Activated T-helper 1 cell treated with anti-CD3 and anti-CD28 coated beads, Interleukin-2, amount 50 U/mL, for 16 hours (primary cell): ENCODE measurements around the gene PTPRT.

Source experiments
- DNase-seq, 2 donors: peaks; one replicate each; pipeline ENCODE4 v3.0.0-alpha.2; 2020; ENCODE audit warnings: low read depth in 1 of 2, low spot score in 1 of 2

PTPRT gene

DNA sequence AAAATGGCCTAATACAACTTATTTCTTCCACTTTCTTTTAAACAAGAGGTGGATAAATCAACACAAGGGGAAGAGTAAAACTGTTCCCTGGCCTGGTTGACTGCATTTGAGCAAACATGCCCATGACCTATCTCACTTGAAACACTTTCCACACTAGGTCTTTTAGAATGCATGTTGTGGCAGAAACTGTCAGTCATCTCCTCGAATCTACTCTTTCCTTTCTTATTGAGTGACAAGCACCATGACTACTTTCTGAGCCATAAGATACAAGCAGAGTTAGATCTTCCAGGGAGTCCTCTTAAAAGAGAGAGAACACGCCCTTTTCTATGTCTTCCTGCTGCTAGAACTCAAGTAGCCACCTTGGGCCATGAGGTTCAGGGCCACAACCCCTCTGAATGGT is 66.5 kb downstream of the PTPRT start:
- no peak for DNase-seq

DNA sequence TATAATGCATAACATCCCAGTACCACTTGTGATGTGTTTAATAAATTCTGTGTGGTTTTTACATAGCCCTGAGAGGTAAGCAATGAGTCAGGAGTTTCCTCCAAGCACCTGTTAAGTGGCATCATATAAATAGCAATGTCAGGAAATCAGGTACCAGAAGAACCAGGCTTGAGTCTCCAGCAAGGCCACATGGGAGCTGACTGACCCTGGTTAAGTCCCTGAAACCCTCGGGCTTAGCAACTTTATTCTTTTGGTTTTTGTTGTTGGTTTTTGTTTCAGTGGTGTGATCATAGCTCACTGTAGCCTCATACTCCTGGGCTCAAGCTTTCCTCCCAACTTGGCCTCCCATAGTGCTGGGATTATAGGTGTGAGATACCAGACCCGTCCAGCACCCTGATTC is 70.0 kb downstream of the PTPRT start:
- DNase-seq: no peak

GRCh38 chr20:43102394-43102793 is 87.3 kb downstream of the PTPRT start:
- no peak for DNase-seq

GRCh38 chr20:43096931-43097260 is 92.8 kb downstream of the PTPRT start:
- DNase-seq: no peak

DNA sequence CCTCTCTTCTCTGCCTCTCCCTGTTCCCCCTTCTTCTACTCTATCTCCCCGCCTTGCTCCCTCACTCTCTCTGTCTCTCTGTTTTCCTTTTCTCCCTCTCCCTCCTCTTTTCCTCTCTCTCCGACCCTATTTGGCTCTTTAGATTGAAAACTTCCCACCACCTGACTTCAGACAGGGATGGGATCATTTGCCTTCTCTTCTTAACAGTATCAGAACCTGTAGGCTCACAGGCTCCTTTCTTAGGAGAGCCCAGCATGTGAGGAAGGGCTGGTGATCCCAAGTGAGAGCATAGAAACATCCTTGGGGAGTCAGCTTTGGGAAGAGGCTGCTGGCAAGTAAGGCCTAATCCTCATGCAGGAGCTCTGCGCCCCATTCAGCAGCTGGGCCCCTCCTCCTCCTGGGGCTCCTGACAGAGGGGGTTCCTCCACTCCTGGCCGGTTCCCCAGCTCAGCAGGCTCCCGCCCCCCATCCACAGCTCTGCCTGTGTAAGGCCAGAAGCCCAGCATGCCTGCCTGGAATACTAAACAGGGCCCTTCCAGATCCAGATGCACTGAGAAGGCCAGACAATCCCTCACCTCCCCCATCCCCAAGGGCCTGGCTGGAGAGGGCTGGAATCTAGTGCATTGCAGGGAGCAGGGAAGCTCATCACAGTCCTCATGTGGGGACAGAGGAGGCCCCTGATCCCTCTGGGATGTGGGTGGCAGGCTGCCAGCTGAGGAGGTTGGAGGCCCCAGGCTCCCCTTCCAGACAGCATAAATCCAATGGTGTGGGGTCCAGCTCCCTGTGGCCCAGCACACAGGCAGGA is 93.4 kb downstream of the PTPRT start:
- DNase-seq: no peak

DNA sequence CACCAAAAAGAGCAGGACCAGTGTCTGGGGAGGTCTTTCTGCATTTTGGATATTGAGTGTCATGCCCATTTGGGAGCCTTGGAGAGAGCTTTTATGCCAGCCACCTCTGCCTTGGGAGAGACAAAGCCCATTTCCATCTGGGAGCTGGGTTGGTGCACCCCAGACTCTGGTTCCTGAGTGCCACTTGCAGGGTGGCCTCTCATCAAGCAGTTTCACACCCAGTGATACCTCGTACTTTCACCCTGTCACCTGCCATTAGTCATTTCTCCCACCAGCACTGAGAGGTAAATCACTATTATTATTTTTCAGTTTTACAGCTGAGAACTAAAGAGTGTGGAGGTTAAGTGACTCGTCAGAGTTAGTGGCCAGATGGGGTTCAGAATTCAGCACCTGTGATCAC is 94.7 kb downstream of the PTPRT start:
- no peak for DNase-seq

- DNase-seq: no peak
These were observed 97.2 kb downstream of the PTPRT start for GRCh38 chr20:43092386-43093088.

DNA sequence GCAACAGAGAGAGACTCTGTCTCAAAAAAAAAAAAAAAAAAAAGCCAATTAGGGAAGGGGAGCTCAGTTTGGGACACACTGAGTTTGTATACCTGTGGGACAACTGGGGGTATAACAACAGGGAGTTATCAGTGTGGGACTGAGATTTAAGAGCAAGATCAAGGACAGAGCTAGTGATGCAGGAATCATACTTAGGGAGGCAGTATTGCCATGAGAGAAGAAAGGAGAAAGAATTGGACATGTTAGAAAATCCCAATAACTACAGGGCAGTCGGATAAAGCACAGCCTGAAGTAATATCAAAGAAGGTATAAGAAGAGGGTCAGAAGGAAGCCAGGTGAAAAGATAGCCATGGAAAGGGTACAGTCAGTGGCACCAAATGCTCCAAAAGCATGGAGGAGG is 121.2 kb downstream of the PTPRT start:
- DNase-seq: no peak

DNA sequence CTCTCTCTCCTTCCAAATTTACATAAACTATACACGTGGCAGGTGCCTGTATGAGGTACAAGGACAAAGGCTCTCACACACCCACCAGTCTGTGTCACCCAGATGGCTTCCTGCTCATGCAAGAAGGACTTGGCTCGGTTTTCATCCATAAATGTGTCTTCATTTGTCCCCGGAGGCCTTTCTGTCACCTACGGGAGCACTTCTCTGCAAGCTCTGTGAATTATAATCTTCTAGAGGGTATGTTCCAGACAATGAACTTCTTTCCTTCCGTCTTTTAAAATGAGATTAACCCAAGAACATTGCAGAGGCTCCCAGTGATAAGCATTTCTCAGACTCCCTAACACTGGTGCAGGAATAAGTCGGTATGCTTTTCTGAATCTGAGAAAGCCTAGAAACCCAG is 123.6 kb downstream of the PTPRT start:
- DNase-seq: no peak

GRCh38 chr20:43065299-43065698 is 124.4 kb downstream of the PTPRT start:
- DNase-seq: no peak

GRCh38 chr20:43058077-43058476 is 131.6 kb downstream of the PTPRT start:
- no peak for DNase-seq

DNA sequence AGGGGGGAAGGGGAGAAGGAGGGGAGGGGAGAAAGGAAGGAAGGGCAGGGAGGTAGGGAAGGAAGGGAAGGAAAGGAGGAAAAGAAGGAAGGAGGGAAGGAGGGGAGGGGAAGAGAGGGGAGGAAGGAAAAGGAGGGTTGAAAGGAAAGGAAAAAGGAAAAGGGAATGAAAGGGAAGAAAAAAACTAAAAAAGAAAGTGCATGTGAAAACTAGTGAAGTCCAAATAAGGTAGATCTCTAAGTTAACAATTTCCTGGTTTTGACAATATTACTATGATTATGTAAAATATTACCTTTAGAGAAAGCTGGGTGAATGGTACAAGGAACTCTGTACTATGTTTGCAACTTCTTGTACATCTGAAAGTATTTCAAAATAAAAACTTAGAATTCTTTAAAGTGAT is 132.4 kb downstream of the PTPRT start:
- no peak for DNase-seq

DNA sequence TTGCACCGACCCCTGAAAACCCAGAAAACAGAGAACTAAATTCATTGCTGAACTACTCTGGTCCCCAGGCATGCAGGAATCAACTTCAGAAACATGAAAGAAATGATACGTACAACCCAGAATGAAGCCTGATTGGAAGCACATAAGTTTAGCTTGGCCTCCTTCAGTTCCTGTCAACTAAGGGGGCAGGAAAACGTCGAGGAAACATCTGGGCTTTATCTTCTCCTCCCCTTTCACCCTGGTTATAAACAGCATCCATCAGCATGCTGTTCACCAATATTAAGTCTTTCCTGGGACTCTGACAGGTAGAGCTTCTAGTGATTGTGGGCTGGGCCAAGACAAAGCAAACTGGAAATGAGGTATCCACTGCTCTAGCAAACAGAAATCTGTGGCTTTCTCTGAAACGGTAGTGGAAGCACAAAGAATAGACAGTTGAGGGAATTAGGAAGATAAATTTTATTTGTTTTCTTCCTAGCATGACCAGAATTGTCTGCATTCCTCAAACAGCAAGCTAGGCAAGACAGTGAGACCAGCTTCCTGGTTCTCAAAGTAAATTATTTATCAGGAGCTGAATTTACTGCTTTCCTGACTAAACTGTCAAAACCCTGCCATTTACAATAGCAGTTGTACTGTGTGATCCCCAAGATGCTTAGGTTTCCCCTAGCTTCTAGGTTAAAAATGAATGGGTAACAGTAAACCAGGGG is 134.4 kb downstream of the PTPRT start:
- DNase-seq: no peak

GRCh38 chr20:43052532-43052931 is 137.2 kb downstream of the PTPRT start:
- DNase-seq: no peak

GRCh38 chr20:43046966-43047365 is 142.7 kb downstream of the PTPRT start:
- DNase-seq: no peak

GRCh38 chr20:43043887-43044286 is 145.8 kb downstream of the PTPRT start:
- DNase-seq: no peak

DNA sequence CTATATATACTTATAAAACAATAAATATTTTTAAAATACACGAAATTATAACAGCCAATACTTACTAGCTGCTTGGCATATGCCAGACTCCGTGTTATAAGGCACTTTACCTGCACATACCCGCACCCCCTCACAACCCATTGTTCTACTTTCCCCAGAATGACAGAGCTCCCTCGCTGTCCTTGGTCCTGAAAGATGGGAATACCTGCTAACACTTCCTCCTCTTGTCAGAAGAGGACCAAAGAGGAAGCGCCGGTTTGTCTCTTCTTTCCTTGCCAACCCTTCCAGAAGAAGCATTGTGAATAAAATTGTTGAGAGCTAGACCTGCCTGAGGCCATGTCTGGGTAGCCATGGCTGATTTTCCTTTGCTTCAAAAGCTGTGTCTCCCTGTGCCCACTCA is 149.3 kb downstream of the PTPRT start:
- DNase-seq: no peak

- DNase-seq: no peak
These were observed 151.9 kb downstream of the PTPRT start for GRCh38 chr20:43037605-43038309.

- DNase-seq: no peak
These were observed 154.6 kb downstream of the PTPRT start for GRCh38 chr20:43034981-43035724.

DNA sequence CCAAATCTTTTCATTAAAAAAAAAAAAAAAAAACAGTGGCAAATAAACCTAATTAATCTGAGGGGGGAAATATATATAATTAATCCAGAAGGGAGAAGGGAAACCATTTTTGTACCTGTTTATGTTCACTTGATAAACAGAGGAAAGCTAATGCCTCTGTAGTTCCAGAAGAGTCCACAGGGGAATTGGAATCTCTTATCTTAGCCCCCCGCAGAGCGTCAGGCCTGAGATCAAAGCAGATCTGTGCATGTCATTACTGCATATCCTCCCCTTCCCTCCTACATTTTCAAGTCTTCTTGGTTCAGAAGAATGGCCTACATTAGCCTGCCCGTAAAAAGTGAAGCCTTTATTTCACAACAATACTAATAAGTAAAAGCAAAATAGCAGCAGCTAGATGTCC is 157.2 kb downstream of the PTPRT start:
- DNase-seq: no peak

GRCh38 chr20:43029176-43029575 is 160.5 kb downstream of the PTPRT start:
- DNase-seq: no peak
